ENCODE data around the gene PIGC.

The PIGC gene

DNA sequence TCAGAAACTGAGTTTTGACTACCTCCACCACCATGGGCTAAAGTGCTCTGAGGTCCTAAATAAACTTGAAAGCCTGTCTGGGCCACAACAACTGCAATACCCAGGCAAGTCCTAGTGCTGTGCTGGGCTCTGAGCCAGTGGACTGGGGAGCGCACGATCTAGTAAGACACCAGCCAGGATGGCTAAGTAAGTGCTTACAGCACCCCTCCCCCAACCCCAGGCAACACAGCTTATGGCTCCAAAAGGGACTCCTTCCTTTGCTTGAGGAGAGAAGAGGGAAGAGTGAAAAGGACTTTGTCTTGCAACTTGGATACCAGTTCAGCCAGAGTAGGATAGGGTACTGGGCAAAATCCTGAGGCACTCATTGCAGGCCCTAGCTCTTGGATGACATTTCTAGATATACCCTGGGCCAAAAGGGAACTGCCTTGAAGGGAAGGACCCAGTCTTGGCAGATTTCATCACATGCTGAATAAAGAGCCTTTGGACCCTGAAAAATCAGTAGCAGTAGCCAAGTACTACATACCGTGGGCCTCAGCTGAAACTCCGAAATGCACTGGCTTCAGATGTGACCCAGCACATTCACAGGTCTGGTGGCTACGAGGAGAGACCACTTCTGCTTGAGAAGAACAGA is 21.8 kb downstream of the PIGC start (continued):
- TF ChIP-seq ZNF302 (tag by site-specific recombination; IDR thresholded peaks at IDR 0.05; ENCODE audit: low read depth) (no peak), ZNF37A (tag by site-specific recombination; IDR thresholded peaks at IDR 0.05) (no peak), ZNF560 (tag by site-specific recombination; IDR thresholded peaks at IDR 0.05; ENCODE audit: borderline replicate concordance) (no peak), GLI2 (tag by site-specific recombination; IDR thresholded peaks at IDR 0.05; ENCODE audit: borderline replicate concordance, low read depth) (no peak), ZNF324 (tag by site-specific recombination; IDR thresholded peaks at IDR 0.05) (no peak), ZNF16 (tag by site-specific recombination; IDR thresholded peaks at IDR 0.05; ENCODE audit: low read depth) (no peak), ZNF791 (tag by site-specific recombination; IDR thresholded peaks at IDR 0.05) (no peak), MEIS1 (CRISPR knock-in tag; IDR thresholded peaks at IDR 0.05; ENCODE audit: borderline replicate concordance) (no peak), PRDM6 (tag by site-specific recombination; IDR thresholded peaks at IDR 0.05) (no peak), ZNF670 (tag by site-specific recombination; IDR thresholded peaks at IDR 0.05; ENCODE audit: low read depth) (no peak)
- TF ChIP-seq, protein P1, sequence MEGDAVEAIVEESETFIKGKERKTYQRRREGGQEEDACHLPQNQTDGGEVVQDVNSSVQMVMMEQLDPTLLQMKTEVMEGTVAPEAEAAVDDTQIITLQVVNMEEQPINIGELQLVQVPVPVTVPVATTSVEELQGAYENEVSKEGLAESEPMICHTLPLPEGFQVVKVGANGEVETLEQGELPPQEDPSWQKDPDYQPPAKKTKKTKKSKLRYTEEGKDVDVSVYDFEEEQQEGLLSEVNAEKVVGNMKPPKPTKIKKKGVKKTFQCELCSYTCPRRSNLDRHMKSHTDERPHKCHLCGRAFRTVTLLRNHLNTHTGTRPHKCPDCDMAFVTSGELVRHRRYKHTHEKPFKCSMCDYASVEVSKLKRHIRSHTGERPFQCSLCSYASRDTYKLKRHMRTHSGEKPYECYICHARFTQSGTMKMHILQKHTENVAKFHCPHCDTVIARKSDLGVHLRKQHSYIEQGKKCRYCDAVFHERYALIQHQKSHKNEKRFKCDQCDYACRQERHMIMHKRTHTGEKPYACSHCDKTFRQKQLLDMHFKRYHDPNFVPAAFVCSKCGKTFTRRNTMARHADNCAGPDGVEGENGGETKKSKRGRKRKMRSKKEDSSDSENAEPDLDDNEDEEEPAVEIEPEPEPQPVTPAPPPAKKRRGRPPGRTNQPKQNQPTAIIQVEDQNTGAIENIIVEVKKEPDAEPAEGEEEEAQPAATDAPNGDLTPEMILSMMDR (tag by site-specific recombination; IDR thresholded peaks at IDR 0.05) = no peak

DNA sequence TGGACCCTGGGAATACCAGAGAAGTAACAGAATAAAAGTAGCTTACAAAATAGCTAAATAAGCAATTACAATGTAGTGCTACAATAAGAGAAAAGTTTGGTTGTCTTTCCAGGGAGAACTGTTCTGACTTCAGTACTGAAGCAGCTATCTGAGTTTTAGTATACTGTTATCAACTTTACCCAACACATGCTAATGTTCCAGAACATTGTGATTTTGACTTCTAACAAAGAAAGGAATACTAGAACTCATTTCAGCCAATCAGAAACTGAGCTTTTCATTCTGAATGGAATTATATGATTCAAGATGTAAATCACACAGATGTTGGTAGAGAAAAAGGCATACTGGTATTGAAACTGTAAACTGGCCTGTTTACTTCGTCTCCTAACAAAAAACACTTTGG is 23.5 kb downstream of the PIGC start, which contains the start of gene C1orf105:
C1orf105 (plus strand) TSS at position 301 of the 400 bp plus-strand sequence. CDS start 201 bp downstream, outside the sequence.
- Histone ChIP-seq H3K36me3 (ENCODE audit: control insufficient read depth in 2 of 2, insufficient read depth in 1 of 2, low read length in 2 of 2) (no peaks in the 10 kb centered on the region), H3K27ac (ENCODE audit: extremely low read depth, low read depth, low read length) (no peak within 1 kb of the TSS), H3K4me1 (ENCODE audit: control insufficient read depth, insufficient read depth, low read length) (no peaks in the 10 kb centered on the region), H3K4me3 (ENCODE audit: low read depth, low read length) (no peak within 1 kb of the TSS), H3K9me3 (ENCODE audit: control insufficient read depth, insufficient read depth, low read depth, low read length) (no peaks in the 10 kb centered on the region)
- TF ChIP-seq ZNF354C (tag by site-specific recombination; IDR thresholded peaks at IDR 0.05; ENCODE audit: borderline replicate concordance, low read depth) (no peak), FEZF1 (tag by site-specific recombination; IDR thresholded peaks at IDR 0.05) (no peak)
- TF ChIP-seq, protein P2, sequence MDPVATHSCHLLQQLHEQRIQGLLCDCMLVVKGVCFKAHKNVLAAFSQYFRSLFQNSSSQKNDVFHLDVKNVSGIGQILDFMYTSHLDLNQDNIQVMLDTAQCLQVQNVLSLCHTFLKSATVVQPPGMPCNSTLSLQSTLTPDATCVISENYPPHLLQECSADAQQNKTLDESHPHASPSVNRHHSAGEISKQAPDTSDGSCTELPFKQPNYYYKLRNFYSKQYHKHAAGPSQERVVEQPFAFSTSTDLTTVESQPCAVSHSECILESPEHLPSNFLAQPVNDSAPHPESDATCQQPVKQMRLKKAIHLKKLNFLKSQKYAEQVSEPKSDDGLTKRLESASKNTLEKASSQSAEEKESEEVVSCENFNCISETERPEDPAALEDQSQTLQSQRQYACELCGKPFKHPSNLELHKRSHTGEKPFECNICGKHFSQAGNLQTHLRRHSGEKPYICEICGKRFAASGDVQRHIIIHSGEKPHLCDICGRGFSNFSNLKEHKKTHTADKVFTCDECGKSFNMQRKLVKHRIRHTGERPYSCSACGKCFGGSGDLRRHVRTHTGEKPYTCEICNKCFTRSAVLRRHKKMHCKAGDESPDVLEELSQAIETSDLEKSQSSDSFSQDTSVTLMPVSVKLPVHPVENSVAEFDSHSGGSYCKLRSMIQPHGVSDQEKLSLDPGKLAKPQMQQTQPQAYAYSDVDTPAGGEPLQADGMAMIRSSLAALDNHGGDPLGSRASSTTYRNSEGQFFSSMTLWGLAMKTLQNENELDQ (tag by site-specific recombination; IDR thresholded peaks at IDR 0.05; ENCODE audit: low read depth) = no peak
- CTCF ChIA-PET = interaction anchor here (0.6 to 1.5 kb wide), 5 partner anchors 8 to 418 kb away, joined by 3 to 6 read pairs (median 4); no protein-coding TSS in a partner anchor
- POLR2A ChIA-PET = no interaction called here

GRCh38 chr1:172417557-172417956 is 26.3 kb downstream of the PIGC start:
- Histone ChIP-seq H3K27ac (ENCODE audit: extremely low read depth, low read depth, low read length) (no peak overlapping the region), H3K36me3 (ENCODE audit: control insufficient read depth in 2 of 2, insufficient read depth in 1 of 2, low read length in 2 of 2) (no peaks in the 10 kb centered on the region), H3K9me3 (ENCODE audit: control insufficient read depth, insufficient read depth, low read depth, low read length) (no peaks in the 10 kb centered on the region), H3K4me1 (ENCODE audit: control insufficient read depth, insufficient read depth, low read length) (no peaks in the 10 kb centered on the region), H3K4me3 (ENCODE audit: low read depth, low read length) (no peak overlapping the region)
- POLR2A ChIA-PET = no interaction called here
- TF ChIP-seq ZNF548 (tag by site-specific recombination; IDR thresholded peaks at IDR 0.05) (no peak), HOXC10 (CRISPR knock-in tag; IDR thresholded peaks at IDR 0.05) (no peak), SCRT1 (tag by site-specific recombination; IDR thresholded peaks at IDR 0.05; ENCODE audit: borderline replicate concordance) (no peak), ZNF585B (tag by site-specific recombination; IDR thresholded peaks at IDR 0.05) (no peak), ZFHX2 (tag by site-specific recombination; conservative IDR thresholded peaks at IDR 0.05) (no peak), OVOL3 (tag by site-specific recombination; IDR thresholded peaks at IDR 0.05) (no peak), ZNF394 (tag by site-specific recombination; IDR thresholded peaks at IDR 0.05; ENCODE audit: borderline replicate concordance) (no peak), ZFP69B (tag by site-specific recombination; IDR thresholded peaks at IDR 0.05) (no peak), ZNF626 (tag by site-specific recombination; IDR thresholded peaks at IDR 0.05) (no peak)
- TF ChIP-seq, protein P3, sequence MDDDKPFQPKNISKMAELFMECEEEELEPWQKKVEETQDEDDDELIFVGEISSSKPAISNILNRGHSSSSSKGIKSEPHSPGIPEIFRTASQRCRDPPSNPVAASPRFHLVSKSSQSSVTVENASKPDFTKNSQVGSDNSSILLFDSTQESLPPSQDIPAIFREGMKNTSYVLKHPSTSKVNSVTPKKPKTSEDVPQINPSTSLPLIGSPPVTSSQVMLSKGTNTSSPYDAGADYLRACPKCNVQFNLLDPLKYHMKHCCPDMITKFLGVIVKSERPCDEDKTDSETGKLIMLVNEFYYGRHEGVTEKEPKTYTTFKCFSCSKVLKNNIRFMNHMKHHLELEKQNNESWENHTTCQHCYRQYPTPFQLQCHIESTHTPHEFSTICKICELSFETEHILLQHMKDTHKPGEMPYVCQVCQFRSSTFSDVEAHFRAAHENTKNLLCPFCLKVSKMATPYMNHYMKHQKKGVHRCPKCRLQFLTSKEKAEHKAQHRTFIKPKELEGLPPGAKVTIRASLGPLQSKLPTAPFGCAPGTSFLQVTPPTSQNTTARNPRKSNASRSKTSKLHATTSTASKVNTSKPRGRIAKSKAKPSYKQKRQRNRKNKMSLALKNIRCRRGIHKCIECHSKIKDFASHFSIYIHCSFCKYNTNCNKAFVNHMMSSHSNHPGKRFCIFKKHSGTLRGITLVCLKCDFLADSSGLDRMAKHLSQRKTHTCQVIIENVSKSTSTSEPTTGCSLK (tag by site-specific recombination; IDR thresholded peaks at IDR 0.05) = no peak
- CTCF ChIA-PET = interaction anchor here (0.5 to 1.3 kb wide), 7 partner anchors 10 to 760 kb away, joined by 3 to 5 read pairs (median 3); no protein-coding TSS in a partner anchor
